GM10266 (cell line): ENCODE measurements around the gene PRKN.

Source experiments
- DNase-seq: peaks from one replicate; pipeline ENCODE4 v3.0.0; 2012; ENCODE audit errors: extremely low spot score
- CTCF ChIP-seq: IDR thresholded peaks from 2 replicates; pipeline ENCODE4 v1.5.1; 2012; ENCODE audit warnings: mild to moderate bottlenecking, low read depth; ENCODE audit not compliant: control insufficient read depth, insufficient read depth; ENCODE audit errors: missing control alignments

Gene PRKN

GRCh38 chr6:162697872-162698403 lies 29.6 kb downstream of the PRKN start:
- no peak for TF ChIP-seq CTCF
- DNase-seq: no peak

GRCh38 chr6:162690158-162690557 lies 37.4 kb downstream of the PRKN start:
- no peak for TF ChIP-seq CTCF
- no peak for DNase-seq

- DNase-seq: no peak
- TF ChIP-seq CTCF: no peak
These were observed 38.7 kb downstream of the PRKN start for GRCh38 chr6:162688751-162689345.

- TF ChIP-seq CTCF: no peak
- DNase-seq: no peak
These were observed 42.0 kb downstream of the PRKN start for GRCh38 chr6:162685586-162685985.

GRCh38 chr6:162684961-162685360 lies 42.6 kb downstream of the PRKN start:
- TF ChIP-seq CTCF: no peak
- DNase-seq: no peak

- no peak for DNase-seq
- TF ChIP-seq CTCF: no peak
These were observed 43.5 kb downstream of the PRKN start for GRCh38 chr6:162684052-162684451.

- TF ChIP-seq CTCF: no peak
- no peak for DNase-seq
These were observed 44.4 kb downstream of the PRKN start for GRCh38 chr6:162683135-162683534.
